Hindlimb muscle (tissue), 1 donor: ENCODE measurements around the gene CASR. TPM values are rescaled to one million over a fixed set of nuclear protein-coding genes. Genes with fewer than 3 reads are reported as not detected.

ENCODE experiments used
- DNase-seq: peaks from one replicate; pipeline ENCODE4 v3.0.0-alpha.2; 2013
- polyA plus RNA-seq: library from polyadenylated mRNA; unstranded; fragments of 120-200 nt; gene quantifications from one replicate; pipeline ENCODE4 v1.2.1, GENCODE V29; 2013; ENCODE audit not compliant: insufficient read length

The CASR gene
- polyA plus RNA-seq, 1 donor = not detected

GRCh38 chr3:122307094-122307687 is 123.7 kb downstream of the CASR start:
- DNase-seq = no peak

DNA sequence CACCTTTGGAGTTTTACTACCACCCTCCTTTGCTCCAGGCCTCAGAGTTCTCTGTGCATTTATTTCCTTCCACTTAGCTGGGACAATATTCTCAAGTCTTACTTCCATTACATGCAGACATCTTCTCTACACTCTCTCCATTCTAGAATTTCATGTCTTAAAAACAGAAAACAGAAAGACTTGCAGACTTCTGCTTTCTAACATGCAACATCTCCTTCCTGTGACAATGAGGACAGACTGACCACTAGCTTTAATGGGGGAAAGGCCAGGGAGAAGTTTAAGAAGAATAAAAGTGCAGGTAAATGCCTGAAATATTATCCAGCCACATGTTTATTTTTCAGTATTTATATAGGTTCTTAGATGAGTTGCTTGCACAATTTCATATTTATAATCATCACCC is 124.5 kb downstream of the CASR start:
- no peak for DNase-seq

- no peak for DNase-seq
Measured at GRCh38 chr3:122310361-122310760, 126.9 kb downstream of the CASR start.

DNA sequence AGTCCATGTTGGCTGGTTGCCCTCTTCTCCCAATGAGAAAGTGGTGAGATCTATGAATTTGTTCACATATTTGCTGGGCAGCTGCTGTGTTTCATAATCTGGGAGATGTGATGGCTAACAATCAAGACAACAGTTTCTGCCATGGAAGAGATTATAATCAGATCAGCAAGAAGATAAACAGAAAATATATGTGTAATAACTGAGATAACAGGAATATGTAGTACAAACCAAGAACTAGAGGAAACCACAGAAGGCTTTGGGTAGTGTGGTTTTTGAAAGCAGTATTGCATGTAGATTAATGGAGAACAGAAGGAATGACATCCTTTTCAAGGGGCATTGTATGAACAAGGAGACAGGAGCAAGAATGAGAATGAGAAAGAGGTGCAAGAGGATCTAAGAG is 129.4 kb downstream of the CASR start:
- DNase-seq = no peak

DNA sequence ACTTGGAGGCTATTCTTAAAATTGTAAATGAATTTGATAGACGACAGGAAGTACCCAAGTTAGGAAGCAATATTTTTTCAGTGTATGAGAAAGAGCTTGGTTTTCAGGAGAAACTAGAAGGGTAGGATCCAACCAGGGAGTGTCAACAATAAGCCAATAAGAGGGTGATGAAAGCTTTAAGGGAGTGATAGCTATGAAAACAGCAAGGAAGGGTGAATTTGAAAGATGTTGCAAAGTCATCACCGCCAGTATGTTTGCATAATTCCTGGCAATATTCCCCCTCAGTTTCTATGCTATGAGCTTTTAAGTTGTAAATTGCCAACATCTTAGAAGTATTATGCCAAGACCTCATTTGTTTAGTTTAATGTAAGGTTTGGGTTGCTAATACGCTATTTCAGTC is 129.8 kb downstream of the CASR start:
- no peak for DNase-seq

DNA sequence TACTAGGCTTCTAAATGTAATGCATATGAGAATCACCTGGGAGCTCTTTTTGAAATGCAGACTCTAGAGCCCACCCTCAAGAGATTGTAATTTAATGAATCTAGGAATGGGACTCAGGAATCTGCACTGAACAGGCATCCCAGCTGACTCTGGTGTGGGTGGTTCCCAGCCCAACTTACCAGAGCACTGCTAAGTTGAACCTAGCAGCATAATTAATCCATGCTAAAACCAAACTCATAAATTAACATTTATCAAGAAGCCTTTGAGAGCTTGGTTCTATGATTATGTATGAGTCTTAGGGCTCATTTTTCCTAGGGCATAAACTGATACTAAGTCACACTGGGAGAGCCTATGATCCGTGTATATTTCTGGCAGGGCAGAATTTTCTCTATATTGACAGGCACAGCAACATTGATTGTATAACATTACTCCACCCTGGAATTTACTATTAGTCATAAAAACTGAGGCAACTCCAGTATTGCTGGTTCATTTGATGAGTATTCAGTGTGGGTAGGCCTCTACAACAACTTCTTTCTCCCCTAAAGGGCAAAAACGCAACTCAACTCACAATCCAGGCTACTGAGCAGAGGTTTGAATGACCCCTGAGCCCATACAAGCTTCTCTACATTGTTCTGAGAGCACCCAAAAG is 130.9 kb downstream of the CASR start:
- DNase-seq = no peak

DNA sequence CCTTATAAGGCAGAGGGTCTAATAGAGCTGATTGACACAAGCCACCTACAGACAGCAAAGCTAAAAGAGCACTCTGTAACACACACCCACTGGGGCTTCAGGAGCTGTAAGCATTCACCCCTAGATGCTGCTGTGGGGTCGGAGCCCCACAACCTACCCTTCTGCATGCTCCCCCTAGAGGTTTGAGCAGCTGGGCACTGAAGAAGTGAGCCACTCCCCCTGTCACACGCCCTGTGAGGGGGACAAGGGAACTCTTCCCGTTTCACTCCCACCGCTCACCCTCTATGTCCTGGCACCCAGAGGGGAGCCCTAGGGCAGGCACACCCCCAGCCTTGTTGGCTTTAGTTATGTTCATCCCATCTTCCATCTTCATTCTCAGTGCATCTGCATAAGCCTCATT is 132.2 kb downstream of the CASR start:
- no peak for DNase-seq

DNA sequence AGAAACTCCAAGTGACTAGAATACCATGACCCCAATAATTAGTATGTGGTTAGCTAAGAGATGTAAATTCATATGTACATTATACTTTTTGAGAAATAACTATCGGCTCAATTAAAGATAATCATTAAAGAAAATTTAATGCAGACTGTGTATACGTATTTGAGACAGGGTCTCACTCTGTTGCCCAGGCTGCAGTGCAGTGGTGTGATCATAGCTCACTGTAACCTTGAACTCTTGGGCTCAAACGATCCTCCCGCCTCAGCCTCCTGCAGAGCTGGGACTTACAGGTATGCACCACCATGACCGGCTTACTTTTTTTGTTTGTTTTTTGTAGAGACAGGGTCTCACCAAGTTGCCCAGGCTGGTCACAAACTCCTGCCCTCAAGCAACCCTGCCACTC is 132.9 kb downstream of the CASR start:
- DNase-seq = no peak

DNA sequence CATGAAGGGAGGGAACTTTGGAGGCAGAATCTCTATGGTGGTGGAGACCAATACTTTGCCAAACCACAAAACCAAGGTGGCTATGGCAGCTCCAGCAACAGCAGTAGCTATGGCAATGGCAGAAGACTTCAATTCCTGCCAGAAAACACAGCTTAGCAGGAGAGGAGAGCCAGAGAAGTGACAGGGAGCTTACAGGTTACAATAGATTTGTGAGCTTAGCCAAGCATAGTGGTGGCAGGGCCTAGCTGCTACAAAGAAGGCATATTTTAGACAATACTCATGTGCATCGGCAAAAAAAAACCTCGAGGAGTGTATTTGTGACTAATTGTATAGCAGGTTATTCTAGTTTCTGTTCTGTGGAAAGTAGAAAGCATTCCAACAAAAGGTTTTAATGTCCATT is 135.2 kb downstream of the CASR start:
- no peak for DNase-seq

DNA sequence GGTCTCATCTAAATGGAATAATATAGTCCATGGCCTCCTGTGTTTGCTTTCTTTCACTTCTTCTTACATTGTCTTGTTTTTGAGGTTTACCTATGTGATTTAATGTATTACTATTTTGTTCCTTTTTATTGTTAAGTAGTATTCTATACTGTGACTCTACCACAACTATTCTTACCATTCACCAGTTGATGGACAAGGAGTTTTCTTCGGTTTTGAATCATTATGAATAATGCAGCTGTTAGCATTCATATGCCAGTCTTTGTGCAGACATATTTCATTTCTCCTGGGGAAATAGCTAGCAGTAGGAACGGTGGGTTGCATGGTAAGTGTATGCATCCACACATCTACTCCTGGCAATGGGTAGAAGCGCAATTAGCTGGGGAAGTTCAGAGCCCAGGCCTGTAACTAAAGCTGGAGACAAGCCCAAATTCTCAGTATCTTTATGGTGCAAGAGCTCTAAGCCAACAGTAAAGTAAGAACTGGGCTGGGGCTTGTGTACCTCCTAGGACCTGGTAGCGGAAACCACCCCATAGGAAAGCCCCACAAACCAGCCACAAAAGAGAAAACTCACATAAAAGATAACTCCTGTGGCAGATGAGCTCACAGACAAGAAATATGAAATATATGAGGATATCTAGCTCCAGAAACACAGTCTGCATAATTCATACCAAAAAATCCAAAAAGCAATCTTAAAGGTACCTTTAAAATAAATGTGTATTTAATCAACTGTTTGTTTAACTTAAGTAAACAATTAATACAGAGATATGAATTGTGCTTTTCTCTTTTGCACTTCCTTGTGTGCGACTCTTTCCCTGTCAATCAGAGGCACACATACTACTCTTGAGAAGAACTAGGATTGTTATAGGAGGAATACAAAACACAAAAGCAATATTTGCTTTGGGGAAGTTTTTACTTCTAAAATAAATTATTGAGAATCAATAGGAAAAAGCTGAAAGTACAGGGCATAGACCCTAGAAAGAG is 138.9 kb downstream of the CASR start:
- no peak for DNase-seq

GRCh38 chr3:122324871-122325323 is 141.4 kb downstream of the CASR start, which contains the start of gene CSTA:
Gene CSTA (plus strand): TSS chr3:122325248. CDS start chr3:122325293, 45 bp downstream.
- no peak for DNase-seq

GRCh38 chr3:122325769-122326168 is 142.3 kb downstream of the CASR start:
- no peak for DNase-seq

GRCh38 chr3:122331886-122332285 is 148.4 kb downstream of the CASR start:
- no peak for DNase-seq

DNA sequence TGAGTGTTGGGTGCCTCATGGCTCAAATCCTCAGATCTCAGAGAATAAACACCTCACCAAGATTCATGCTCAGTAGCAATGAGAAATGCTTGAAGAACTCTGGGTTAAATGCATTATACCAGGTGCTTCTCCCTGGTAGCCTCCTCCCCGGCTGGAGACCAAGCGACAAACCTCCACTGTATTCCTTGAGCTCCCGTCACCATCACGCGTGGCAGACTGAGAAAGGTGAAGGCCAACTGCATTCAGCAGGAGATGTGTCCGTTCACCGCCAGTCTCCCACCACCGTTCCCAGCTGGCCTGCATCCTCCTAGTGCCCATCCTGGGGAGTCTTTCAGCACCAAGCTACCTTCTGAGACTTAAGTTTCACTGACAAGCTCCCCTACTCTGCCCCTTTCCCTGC is 149.1 kb downstream of the CASR start:
- no peak for DNase-seq

Other genes starting within 250 kb of the CASR start
- 0.49 TPM for gene ILDR1, start 161.4 kb upstream of the CASR start, polyA plus RNA-seq
- 5.2 TPM for gene CD86, start 128.3 kb upstream of the CASR start, polyA plus RNA-seq
- gene CSTA, start 141.6 kb downstream of the CASR start, polyA plus RNA-seq = 0.80 TPM
- gene MIX23, start 199.6 kb downstream of the CASR start, polyA plus RNA-seq = 26.1 TPM
- 28.5 TPM for gene FAM162A, start 200.5 kb downstream of the CASR start, polyA plus RNA-seq
- gene WDR5B, start 232.4 kb downstream of the CASR start, polyA plus RNA-seq = 4.9 TPM